ENCODE results near the gene FCGR2B.
"Not testable (repeated sequence)": the region's sequence is repeated elsewhere in the genome, so short reads cannot be mapped to it uniquely, and the experiment has no call there.

DNA sequence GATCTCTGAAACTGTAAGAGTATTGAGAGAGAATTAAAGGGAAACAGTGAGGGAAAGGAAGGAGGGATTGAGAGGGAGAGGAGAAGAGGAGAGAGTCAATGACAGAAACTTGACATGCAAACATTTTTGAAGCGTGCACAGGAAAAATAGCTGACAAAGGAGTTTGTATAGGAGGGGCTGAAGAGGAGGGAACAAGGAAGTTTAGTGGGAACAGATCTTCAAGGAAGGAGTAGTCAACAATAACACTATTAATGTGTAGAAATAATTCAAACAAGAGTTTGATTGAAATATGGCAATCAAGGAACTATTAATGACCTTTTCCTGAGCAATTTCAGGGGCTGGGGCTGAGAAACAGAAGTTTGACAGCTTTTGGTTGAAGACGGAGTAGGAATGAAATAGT is 27.9 kb upstream of the FCGR2B start:
- TF ChIP-seq EZH2 (IDR thresholded peaks at IDR 0.05; ENCODE audit: borderline replicate concordance, low read length) = not testable (repeated sequence)
- TF ChIP-seq, protein P1, sequence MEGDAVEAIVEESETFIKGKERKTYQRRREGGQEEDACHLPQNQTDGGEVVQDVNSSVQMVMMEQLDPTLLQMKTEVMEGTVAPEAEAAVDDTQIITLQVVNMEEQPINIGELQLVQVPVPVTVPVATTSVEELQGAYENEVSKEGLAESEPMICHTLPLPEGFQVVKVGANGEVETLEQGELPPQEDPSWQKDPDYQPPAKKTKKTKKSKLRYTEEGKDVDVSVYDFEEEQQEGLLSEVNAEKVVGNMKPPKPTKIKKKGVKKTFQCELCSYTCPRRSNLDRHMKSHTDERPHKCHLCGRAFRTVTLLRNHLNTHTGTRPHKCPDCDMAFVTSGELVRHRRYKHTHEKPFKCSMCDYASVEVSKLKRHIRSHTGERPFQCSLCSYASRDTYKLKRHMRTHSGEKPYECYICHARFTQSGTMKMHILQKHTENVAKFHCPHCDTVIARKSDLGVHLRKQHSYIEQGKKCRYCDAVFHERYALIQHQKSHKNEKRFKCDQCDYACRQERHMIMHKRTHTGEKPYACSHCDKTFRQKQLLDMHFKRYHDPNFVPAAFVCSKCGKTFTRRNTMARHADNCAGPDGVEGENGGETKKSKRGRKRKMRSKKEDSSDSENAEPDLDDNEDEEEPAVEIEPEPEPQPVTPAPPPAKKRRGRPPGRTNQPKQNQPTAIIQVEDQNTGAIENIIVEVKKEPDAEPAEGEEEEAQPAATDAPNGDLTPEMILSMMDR (conservative IDR thresholded peaks at IDR 0.05 in 1 of 2, IDR thresholded peaks at IDR 0.05 in 1 of 2; ENCODE audit: extremely low read depth in 1 of 2, insufficient read depth in 1 of 2, low read depth in 1 of 2, low read length in 2 of 2) = not testable (repeated sequence)

Data from mammary epithelial cell (primary cell).